IPS DF 4.7 (cell line): ENCODE results near the gene CFHR4.
"Not testable (repeated sequence)": the region's sequence is repeated elsewhere in the genome, so short reads cannot be mapped to it uniquely, and the experiment has no call there.

ENCODE experiments used
- DNase-seq: peaks from one replicate; pipeline ENCODE4 v3.0.0-alpha.2; 2013; ENCODE audit warnings: low spot score; ENCODE audit errors: extremely low read depth

CFHR4 gene

DNA sequence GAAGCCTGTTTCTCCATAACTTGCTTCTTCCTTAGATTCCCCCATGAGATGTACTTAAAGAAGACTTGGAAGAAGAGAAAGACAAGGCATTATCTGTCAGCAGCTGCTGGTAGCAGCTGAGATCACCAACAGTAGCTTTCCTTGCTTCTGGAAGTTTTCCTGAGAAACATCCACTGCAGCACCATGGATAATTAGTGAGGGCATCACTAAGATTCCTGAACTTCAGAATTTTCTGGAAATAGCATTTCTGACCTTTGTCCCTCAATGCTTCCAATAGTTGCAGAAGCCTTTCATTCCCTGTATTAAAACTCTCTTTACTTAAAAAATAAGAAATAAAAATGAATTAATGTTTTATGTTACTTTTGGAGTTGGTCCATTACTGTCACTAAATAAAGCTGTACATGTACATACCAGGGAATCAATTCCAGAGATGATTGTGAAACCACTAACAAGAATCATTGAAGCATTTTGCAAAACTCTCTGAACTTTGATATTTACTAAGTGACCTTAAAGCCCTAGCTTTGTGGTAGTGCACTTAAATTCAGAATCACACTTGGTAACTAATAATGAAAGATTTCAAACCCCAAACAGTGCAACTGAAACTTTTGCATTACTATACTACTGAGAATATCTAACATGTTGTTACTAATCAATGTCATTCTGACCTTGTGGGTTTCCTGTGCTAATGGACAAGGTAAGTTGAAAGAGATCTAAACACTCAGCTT is at the start of gene CFHR4:
Gene CFHR4, plus strand, starts transcription at position 538 of the 725 bp plus-strand sequence. Its CDS starts 99 bp downstream, at position 637.
- no peak for DNase-seq

DNA sequence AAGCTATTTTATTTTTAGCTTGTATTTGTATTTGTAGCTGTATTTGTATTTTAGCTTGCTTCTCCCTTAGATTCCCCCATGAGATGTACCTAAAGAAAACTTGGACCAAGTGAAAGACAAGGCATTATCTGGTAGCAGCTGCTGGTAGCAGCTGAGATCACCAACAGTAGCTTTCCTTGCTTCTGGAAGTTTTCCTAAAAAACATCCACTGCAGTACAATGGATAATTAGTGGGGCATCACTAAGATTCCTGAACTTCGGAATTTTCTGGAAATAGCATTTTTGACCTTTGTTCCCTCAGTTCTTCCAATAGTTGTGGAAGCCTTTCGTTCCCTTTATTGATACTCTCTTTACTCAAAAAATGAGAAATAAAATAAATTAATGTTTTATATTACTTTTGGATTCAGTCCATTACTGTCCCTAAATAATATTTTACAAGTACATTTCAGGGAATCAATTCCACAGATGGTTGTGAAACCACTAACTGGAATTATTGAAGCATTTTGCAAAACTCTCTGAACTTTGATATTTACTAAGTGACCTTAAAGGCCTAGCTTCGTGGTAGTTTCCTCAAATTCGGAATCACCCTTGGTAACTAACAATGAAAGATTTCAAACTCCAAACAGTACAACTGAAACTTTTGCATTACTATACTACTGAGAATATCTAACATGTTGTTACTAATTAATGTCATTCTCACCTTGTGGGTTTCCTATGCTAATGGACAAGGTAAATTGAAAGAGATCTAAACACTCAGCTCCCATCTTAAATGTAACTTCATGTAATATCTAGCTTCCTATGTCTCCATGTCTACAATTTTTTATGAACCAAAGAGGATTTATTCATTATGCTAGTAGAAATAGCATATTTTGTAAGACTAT is 38.0 kb upstream of the CFHR4 start:
- not testable (repeated sequence) for DNase-seq

DNA sequence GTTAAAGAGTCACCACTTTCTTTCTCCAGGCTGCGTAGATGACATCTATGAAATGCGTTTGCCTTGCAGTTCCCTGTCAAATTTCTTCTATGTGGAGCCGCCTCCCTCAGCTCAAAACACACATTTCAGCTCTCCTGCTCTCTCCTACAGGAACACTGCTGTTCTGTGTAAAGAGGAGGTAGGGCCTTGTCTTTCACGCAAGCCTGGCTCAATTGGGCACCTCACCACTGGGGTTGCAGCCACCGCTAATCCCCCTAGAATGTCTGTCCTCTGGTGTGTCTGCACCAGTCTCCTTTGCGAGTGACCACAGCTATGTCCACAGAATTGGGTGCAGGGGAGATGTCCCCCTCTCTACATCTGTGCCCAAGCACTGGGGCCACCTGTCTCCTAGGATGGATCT is 31.8 kb upstream of the CFHR4 start:
- no peak for DNase-seq

DNA sequence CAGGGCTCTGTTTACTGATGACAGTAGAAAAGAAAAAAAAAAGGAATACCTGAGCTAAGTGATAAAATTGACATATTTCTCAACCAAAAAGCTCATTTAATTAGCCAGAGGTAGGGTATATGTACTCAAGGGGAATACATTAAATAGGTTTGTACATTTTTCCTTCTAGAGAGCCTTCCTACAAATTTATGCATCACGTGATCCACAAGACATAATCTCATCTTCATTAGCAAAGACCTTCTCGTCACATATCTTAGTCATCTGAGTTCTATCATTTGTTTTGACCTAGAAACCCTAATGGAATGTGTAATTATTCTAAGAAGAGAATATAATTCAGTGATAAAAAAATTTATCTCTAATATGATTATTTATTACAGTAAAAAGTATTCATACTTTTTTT is 30.7 kb upstream of the CFHR4 start:
- no peak for DNase-seq

DNA sequence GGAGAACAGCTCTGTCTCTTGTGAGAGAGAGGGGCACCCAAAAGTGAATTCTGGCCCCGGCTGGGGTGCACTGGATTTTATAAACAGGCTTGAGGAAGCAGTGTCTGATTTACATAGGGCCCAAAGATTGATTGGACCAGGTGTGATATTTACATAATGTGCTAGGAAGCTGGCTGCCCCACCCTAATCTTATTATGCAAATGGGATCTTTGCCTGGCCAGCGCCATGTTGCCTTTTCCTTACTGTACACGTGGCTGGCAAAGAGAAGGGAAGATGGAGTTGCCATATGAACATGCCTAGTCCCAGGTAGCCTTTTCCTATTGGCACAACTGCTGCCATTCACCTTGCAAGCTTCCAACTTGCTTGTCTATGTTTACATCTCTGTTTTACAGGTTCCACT is 29.0 kb upstream of the CFHR4 start:
- no peak for DNase-seq

DNA sequence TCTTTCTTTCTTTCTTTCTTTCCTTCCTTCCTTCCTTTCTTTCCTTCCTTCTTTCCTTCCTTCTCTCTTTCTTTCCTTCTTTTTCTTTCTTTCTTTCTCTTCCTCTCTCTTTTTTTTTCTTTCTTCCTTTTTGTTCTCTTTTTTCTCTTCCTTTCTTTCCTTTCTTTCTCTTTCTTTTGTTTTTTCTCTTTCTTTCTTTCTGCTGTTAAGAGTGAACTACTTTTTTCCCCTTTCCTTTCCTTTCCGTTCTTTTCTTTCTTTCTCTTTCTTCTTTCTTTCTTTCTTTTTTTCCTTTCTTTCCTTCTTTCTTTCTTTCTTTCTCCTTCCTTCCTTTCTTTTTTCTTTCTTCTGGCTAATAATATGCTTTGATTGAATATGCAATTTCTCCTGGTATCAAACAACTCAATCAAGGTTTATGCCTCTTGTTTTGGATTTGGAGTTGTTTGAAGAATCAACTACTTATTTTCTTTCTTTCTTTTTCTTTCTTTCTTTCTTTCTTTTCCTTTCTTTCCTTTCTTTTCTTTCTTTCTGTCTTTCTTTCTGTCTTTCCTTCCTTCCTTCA is 27.4 kb upstream of the CFHR4 start:
- DNase-seq: no peak

DNA sequence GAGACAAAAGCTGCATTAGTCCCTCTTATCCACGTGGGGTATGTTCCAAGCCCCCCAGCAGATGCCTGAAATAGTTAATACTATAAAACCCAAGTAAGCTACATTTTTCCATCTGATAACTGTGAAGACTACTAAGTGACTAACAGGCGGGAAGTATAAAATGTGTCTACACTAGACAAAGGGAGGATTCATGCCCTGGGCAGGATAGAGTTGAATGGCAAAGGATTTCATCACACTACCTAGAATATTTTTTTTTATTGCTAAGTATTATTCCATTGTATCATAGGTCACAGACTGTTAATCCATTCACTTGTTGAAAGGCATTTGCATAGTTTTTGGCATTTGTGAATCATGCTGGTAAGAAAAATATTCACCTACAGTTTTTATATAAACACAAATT is 26.4 kb upstream of the CFHR4 start:
- DNase-seq: no peak

DNA sequence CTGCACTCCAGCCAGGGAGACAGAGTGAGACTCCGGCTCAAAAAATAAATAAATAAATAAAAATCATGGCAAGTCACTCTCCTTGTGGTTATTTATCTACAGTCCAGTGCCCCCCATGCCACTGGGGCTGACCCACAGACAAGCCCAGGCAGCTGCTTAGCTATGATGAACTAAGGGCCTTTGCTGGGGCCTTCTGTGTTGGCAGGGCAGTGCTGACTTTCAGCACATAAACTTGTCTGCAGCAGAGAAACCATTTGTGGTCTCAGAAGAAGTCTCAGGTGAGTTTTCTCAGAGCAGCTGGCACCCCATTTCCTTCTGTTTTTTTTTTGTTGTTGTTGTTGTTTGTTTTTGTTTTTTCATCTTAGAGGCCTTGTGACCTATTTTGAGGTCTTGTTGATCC is 20.9 kb upstream of the CFHR4 start:
- DNase-seq: no peak

DNA sequence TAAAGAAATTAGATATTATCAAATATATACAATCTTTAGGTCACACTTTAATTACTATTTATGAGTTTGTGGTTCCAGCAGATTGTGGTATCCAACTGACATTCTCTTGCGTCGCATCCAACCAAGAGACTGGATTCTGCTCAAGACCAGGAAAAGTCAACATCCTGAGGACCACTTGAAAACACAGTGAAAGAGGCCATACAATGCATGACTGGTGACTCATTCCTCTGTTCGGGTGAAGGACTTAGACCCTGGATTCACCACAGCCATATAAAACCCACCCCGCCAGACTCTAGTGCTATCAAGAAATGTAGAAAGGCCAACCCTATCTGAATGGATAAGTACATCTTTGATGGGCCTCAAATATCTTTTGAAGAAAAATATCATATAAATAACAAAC is 14.5 kb upstream of the CFHR4 start:
- DNase-seq: no peak

DNA sequence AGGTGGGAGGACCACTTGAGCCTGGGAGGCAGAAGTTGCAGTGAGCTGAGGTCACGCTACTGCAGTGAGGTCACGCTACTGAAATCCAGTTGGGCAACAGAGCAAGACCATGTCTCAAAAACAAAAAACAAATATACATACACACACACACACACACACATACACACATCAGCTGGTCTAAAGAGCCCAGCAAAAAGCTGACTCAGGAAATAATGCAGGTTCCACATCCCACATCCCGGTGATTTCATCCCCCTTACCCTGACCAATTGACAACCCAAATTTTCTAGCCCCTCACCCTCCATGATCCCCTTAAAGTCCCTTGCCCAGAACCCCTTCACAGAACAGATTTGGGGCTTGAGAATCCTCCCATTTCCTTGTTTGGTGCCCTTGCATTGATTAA is 11.9 kb upstream of the CFHR4 start:
- no peak for DNase-seq

DNA sequence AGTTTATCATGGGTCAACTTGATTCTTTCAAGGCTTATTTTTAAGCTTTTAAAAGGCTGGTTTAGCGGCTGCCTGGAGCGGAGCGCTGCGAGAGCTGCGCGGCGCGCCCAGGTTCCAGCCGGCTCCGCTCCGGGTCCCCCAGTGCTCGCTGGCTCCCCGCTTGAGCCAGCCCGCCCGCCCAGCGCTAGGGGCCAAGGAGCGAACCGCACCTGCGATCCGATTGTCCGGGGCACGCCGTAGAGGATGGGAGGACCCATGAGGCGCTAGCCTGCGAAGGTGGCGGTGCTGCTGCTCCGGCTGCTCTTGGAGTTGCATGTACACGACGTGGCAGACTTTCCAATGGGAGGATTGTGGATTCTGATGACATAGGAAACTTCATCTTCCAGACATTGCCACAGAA is 9.9 kb upstream of the CFHR4 start:
- DNase-seq: peak; percentile 33

DNA sequence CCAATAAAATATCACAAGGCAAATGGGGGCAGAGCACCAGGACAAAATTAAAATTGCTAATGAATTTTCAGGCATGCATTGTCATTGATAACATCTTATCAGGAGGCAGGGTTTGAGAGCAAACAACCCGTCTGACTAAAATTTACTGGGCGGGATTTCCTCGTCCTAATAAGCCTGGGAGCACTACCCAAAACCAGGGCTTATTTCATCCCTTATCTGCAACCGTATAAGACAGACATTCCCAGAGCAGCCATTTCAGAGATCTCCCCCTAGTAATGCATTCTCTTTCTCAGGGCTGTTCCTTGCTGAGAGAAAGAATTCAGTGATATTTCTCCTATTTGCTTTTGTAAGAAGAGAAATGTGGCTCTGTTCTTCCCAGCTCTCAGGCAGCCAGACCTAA is 1.3 kb upstream of the CFHR4 start:
- DNase-seq: not testable (repeated sequence)

DNA sequence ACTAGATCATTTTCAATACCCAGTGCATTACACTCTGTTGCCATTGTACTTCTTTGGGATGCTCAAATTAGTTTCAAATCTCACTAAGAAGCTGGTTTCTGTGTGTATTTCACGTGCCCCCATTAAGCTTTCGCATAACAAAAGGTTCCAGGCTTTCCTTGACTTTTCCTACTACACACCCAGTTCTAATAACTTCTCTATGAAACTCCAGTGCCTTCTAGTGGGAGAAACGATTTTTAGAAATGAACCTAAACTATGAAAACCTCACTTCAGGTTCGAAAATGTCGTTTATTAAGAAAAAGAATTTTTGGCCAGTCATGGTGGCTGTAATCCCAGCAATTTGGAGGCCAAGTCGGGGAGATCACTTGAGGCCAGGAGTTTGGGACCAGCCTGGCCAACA is 2.8 kb downstream of the CFHR4 start:
- no peak for DNase-seq

DNA sequence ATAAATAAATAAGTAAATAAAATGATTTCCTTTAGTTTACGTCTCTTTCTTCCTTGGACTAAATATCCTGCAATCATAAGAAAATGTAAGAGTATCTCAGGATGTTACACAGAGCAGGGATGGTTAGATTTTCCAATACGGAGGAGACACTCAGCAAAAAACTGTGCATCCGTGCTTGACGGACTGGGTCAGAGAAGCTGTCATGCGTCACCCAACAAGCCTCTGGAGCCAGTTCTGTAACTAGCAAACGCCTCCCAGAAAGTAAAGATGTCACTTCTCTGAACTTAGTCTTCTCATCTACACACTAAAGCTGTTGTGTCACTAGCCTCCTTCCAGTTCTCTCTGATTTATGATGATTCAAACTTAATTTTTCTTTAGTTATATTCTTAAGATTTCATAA is 3.4 kb downstream of the CFHR4 start:
- DNase-seq: no peak

DNA sequence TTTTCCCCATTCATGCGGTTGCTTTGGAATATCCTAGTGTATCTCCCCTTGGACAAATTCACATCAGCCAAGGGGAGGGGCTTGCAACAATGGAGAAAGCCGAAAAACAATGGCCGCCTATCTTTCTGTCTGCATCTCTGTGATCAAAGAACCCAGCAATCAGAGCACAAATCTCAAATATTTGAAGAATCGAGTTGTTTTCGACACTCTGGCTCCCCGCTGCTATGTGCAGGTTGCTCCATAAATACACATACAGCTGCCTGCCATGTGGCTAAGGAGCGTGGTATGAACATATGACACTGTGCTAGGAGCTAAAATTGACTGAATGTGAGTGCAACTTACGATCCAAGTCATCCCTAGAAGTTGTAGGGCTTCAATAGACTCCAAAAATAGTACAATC is 8.5 kb downstream of the CFHR4 start:
- no peak for DNase-seq

DNA sequence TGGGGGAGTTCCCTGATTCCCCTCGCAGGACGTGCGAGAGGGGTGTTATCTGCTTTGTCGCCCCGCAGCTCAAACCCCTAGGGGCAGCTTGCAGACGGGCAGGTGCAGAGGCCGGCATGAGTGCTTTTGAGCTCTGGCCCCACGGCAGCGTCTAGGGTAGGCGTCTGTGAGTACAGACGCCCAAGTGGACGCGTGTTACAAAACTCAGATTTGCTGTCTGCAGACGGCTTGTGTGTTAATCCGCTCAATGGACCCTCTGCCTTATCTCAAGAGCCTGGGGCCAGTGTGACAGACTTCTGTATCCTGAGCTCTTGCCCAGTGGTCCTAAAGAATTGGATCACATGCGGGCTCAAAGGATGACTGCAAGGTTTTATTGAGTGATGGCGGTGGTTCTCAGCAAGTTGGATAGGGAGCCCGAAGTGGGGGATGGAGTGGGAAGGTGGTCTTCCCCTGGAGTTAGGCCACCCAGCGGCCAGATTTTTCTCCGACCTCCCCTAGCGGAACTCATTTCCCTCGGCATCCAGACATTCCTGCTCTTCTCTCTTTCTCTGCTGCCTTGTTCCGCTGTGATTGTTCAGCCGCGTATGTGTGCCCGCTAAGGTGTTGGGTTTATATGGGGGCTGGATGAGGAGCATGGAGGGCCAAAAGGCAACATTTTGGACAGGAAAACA is 9.4 kb downstream of the CFHR4 start:
- no peak for DNase-seq

DNA sequence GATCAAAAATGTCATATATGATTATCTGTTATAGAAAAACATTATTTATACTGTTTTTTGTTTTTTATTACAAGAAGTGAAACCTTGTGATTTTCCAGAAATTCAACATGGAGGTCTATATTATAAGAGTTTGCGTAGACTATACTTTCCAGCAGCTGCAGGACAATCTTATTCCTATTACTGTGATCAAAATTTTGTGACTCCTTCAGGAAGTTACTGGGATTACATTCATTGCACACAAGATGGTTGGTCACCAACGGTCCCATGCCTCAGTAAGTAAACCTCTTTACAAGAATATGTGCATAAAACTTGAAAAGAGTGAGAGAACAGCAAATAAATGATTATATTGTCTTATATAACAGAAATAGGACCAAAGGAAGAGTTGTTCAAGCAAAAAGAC is 14.5 kb downstream of the CFHR4 start:
- no peak for DNase-seq

DNA sequence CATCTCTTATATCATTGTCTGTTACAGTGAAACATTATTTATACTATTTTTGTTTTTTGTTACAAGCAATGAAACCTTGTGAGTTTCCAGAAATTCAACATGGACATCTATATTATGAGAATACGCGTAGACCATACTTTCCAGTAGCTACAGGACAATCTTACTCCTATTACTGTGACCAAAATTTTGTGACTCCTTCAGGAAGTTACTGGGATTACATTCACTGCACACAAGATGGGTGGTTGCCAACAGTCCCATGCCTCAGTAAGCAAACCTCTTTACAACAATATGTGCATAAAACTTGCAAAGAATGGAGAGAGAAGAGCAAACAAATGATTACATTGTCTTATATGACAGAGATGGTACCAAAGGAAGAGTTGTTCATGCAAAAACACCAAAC is 22.4 kb downstream of the CFHR4 start:
- DNase-seq: no peak

DNA sequence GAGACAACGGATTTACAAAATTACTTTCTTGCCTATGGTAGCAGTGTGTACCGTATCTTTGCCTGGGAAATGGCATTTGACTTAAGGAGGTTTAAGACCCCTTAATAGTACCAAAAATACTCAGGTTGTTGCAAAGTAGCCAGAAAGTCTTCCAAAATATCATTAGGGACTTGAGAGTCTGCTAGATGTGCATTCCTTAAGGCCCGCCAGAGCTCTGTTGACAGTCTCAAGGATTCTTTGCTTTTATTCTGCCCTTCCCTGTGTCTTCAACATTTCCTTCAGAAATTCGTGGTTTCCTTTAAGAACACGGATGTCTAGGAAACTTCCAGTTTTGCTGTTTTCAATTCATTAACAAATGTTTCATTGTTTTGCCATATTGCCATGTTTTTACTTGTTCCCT is 24.4 kb downstream of the CFHR4 start:
- DNase-seq: not testable (repeated sequence)

DNA sequence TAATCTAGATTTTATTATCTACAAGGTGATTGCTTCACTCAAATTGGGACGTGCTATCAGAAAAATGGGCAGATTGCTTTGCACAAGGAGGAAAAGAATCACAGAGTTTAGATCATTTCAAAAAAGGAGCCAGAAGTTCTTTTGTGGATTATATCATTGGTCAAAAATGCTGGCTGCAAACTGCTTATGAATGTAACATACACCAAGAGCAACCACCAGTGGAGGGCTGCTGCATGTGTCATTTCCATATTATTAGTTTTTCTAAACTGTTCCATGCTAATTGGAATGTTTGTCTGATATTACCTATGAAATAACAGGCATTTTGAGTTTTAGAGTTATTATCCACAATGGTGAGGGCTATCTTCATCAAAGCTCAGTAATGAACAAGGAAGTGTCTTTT is 39.0 kb downstream of the CFHR4 start:
- not testable (repeated sequence) for DNase-seq

DNA sequence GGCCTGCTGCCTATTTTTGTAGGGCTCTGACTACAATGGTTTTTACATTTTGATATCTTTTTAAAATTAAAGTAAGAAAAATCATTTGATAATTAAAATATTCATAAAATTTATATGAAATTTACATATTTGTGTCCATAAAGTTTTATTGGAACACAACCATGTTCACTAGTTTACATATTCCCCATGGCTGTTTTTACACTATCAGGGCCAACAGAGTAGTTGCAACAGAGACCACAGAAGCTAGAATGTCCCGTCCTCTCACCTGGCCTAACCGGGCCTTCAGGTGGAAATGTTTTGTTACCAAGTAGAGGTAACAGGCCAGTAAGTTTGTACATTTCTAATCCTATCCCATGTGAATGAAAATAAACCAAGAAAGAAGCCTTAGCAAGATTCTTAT is 45.0 kb downstream of the CFHR4 start:
- DNase-seq: not testable (repeated sequence)
